GM12872 (cell line): ENCODE results near the gene CAPN14.

ENCODE experiments used
- CTCF ChIP-seq: IDR thresholded peaks from 3 replicates; pipeline ENCODE4 v1.5.1; 2011; ENCODE audit warnings: low read depth, mild to moderate bottlenecking, low read length, moderate library complexity; ENCODE audit not compliant: insufficient read depth

Gene CAPN14, protein sequence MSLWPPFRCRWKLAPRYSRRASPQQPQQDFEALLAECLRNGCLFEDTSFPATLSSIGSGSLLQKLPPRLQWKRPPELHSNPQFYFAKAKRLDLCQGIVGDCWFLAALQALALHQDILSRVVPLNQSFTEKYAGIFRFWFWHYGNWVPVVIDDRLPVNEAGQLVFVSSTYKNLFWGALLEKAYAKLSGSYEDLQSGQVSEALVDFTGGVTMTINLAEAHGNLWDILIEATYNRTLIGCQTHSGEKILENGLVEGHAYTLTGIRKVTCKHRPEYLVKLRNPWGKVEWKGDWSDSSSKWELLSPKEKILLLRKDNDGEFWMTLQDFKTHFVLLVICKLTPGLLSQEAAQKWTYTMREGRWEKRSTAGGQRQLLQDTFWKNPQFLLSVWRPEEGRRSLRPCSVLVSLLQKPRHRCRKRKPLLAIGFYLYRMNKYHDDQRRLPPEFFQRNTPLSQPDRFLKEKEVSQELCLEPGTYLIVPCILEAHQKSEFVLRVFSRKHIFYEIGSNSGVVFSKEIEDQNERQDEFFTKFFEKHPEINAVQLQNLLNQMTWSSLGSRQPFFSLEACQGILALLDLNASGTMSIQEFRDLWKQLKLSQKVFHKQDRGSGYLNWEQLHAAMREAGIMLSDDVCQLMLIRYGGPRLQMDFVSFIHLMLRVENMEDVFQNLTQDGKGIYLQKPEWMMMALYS

GRCh38 chr2:31217465-31218200 lies at the start of gene CAPN14:
CAPN14 (minus strand) TSS chr2:31217515; CDS start chr2:31205447, 12,068 bp downstream.
- TF ChIP-seq CTCF, result no peak

DNA sequence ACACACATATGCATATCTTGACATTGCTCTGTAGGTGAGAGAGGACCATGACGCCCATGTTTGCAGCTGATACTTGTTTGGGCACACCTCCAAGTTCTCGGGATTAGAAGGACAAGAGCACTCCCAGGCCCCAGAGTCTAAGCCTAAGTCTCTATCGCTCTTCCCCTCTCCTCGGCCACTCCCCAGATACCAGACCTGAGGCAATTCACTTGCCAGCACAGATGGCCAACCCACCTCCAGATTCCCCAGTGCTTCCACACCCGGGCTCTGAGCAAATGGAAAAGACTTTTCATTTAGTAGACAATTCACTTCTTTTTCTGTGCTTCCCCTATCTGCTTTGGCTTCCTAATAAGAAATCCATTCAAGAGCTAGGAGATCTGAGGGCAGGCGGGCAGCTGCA lies 49.5 kb upstream of the CAPN14 start:
- TF ChIP-seq CTCF, result no peak

- no peak for TF ChIP-seq CTCF
Observed at GRCh38 chr2:31265234-31265633, 47.9 kb upstream of the CAPN14 start.

GRCh38 chr2:31263636-31264190 lies 46.4 kb upstream of the CAPN14 start:
- peak; percentile 25; the same call in 1 of the 3 replicates for TF ChIP-seq CTCF

DNA sequence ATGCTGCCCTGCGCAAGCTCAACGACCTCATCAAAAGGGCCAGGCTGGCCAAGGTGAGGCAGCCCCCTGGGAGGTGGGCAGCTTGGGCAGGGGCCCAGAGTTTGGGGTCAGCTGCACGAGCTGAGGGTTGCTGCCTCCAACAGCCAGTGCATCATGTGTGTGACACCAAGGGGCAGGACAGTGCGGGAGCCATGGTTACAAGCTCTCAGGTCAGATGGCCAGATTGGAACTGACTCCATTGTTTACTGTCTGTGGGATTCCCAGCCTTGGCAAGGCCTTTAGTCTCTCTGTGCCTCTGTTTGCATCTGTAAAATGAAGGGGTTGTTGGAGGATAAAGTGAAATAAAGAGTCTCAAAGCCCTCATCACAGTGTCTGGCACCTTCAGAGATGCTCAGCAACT lies 43.6 kb upstream of the CAPN14 start:
- no peak for TF ChIP-seq CTCF

GRCh38 chr2:31259075-31259474 lies 41.8 kb upstream of the CAPN14 start:
- TF ChIP-seq CTCF, result no peak

DNA sequence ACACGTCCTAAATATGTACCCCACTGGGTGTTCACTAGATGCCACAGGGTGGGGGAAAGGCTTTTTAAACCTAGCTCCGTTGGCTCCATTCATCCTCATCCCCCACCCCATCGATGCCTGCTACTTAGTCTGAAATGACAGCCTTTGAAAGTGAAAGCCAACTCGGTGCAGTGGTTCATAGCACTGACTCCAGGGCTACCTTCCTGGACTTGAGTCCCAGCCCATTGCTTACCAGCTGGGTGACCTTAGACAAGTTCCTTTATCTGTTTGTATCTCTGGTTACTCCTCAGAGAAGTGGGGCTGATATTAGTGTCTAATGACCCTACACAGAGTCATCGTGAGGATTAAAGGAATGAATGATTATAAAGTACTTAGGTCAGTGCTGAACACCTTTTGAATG lies 41.0 kb upstream of the CAPN14 start:
- no peak for TF ChIP-seq CTCF
